H1 (cell line): ENCODE results near the gene ZNF831. TPM values are rescaled to one million over a fixed set of nuclear protein-coding genes. Genes with fewer than 3 reads are reported as not detected.

Experiments
- ASH2L ChIP-seq: fragments of 200-600, 300-600 bp; sonication (generic); IDR thresholded peaks from one replicate; pipeline ENCODE4 v1.7.1; 2017; ENCODE audit warnings: low read length
- BACH1 ChIP-seq: IDR thresholded peaks from 2 replicates; pipeline ENCODE4 v1.6.1; 2012; ENCODE audit warnings: low read length, improper control_type of control experiment
- BRCA1 ChIP-seq: IDR thresholded peaks from 2 replicates; pipeline ENCODE4 v1.6.1; 2012; ENCODE audit warnings: low read depth, low read length, improper control_type of control experiment
- CBX8 ChIP-seq: fragments of 300-800, 300-1000 bp; sonication (generic); IDR thresholded peaks from 2 replicates; pipeline ENCODE4 v1.7.1; 2016; ENCODE audit warnings: low read depth, low read length, borderline replicate concordance
- EP300 ChIP-seq, 2 experiments: IDR thresholded peaks; 1 replicate in 1 of 2; 2 replicates in 1 of 2; pipeline ENCODE4 v1.6.1; 2011 to 2012; ENCODE audit warnings: low read depth in 2 of 2, low read length in 2 of 2, mild to moderate bottlenecking in 2 of 2, borderline replicate concordance in 1 of 2, inconsistent platforms in 1 of 2, moderate library complexity in 1 of 2
- HDAC6 ChIP-seq: IDR thresholded peaks from one replicate; pipeline ENCODE4 v1.7.1; 2012; ENCODE audit warnings: low read depth, mild to moderate bottlenecking, inconsistent platforms, low read length, moderate library complexity
- TCF12 ChIP-seq: IDR thresholded peaks from 2 replicates; pipeline ENCODE4 v1.6.1; 2011; ENCODE audit warnings: low read depth, mild to moderate bottlenecking, low read length
- polyA plus RNA-seq, 7 experiments: library from polyadenylated mRNA; depleted of rRNA in 3 of 7; stranded (reverse) in 5 of 7; unstranded in 2 of 7; fragments of >200 nt in 5 of 7; fragments of 200-250 nt in 2 of 7; gene quantifications; 1 replicate in 5 of 7; 2 replicates in 1 of 7; 4 replicates in 1 of 7; pipeline versions ENCODE4 v1.2.1 to v1.2.3, GENCODE V29; 2011 to 2013; ENCODE audit warnings: missing spikeins in 2 of 7, mixed read lengths in 2 of 7
- total RNA-seq: library from RNA; stranded (reverse); fragmentation: NEBNext Ultra II Directional; extraction: Animal tissue kit (Norgen Biotek cat#: 25700); gene quantifications from 2 replicates; pipeline ENCODE4 v1.2.1, GENCODE V29; 2021

Gene ZNF831
- total and polyA plus RNA-seq, 2 of the 8 experiments (the other 6 are each of a cell fraction or from before 2014, with no cell fraction given) = not detected

DNA sequence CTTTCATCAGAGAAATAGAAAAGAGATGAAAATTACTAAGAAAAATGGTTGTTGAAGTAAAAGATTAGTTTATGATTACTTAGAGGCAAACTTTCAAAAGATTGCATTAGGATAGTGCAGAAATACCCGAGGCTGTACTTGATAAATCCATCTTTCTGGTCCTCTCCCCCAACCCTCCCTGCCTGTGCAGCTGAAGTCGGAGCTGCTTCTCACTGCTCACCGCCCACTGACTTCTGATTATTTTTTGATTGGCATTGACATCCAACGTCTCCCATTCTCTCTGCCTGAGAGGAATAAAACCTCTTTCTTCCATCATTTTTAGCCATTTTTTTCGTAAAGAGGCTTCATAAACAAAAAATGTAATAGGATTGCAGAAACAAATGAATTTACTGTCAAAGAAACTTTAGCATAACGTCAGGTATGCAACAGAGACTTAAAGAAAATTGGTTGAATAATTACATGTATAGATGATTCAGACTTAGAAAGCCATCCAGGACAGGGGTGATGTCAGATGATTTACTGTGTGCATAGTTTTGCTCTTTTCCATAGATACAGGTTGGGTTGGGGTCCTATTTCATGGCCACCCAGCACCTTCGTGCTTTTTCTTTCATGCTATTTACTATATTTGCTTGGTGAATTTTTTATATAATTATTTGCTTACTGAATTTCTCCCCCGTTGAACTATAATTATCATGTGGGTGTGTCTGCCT lies 83.2 kb downstream of the ZNF831 start (continued):
- TF ChIP-seq BACH1 = no peak
- TF ChIP-seq BRCA1 = no peak
- TF ChIP-seq TCF12 = no peak
- TF ChIP-seq ASH2L = no peak
- no peak for TF ChIP-seq CBX8
- TF ChIP-seq EP300 (IDR thresholded peaks at IDR 0.05; ENCODE audit: borderline replicate concordance in 1 of 2, low read depth in 2 of 2, low read length in 2 of 2) = no peak
- TF ChIP-seq HDAC6 = no peak
